Pancreas (tissue), 10 donors: ENCODE measurements around the gene BCAS3. TPM values are rescaled to one million over a fixed set of nuclear protein-coding genes. Genes with fewer than 3 reads are reported as not detected.

ENCODE experiments used
- ATAC-seq, 4 donors: fragments of 200-7000 bp; cut with Tn5 transposase; one replicate each; pipeline versions ENCODE4 v1.8.0 to v1.9.1; 2020; ENCODE audit warnings: mild to moderate bottlenecking in 4 of 4, moderate library complexity in 4 of 4
- DNase-seq, 6 donors: peaks; one replicate each; pipeline ENCODE4 v3.0.0-alpha.2; 2020
- FAIRE-seq: peaks from 2 replicates; lab custom pipeline; 2012; peaks lifted over from hg19 to GRCh38; lab: Jason Lieb, UNC
- H3K27ac ChIP-seq, 4 donors: fragments of 200-600 bp; sonication (generic); 1 replicate in 3 of 4; 2 replicates in 1 of 4; pipeline versions ENCODE4 v1.5.0 to v1.8.0; 2020
- H3K27me3 ChIP-seq, 4 donors: fragments of 200-600 bp; one replicate each; pipeline ENCODE4 v1.8.0; 2021
- H3K36me3 ChIP-seq, 3 donors: fragments of 200-600 bp; sonication (generic) in 1 of 3; one replicate each; pipeline versions ENCODE4 v1.5.0 to v1.8.0; 2020 to 2021
- H3K4me1 ChIP-seq, 3 donors: fragments of 200-600 bp; one replicate each; pipeline ENCODE4 v1.8.0; 2021
- H3K4me3 ChIP-seq, 4 donors: fragments of 200-600 bp; sonication (generic) in 2 of 4; one replicate each; pipeline versions ENCODE4 v1.5.0 to v1.8.0; 2020 to 2021
- H3K9me3 ChIP-seq, 4 donors: fragments of 200-600 bp; one replicate each; pipeline ENCODE4 v1.8.0; 2021
- WGBS, 2 donors: extraction: QIAGEN DNeasy Blood & Tissue Kit; methylation state at CpG; one replicate each; pipeline ENCODE4 v1.1.7; 2013; 5-methylcytosine and 5-hydroxymethylcytosine counted together
- intact Hi-C, 3 donors: fragments of 100-400 bp; cut with DNase I; formaldehyde crosslinking; loops; one replicate each; pipeline versions ENCODE4 v1.11.1 to v1.14.2; 2022
- polyA plus RNA-seq, 2 donors: library from polyadenylated mRNA; stranded (reverse); fragments of 200-250 nt; gene quantifications; one replicate each; pipeline ENCODE4 v1.2.3, GENCODE V29; 2013
- total RNA-seq, 6 donors: library from RNA; stranded (reverse); fragmentation: NEBNext Ultra II Directional in 4 of 6; extraction: Animal tissue kit (Norgen Biotek cat#: 25700) in 4 of 6; gene quantifications; one replicate each; pipeline versions ENCODE4 v1.2.1 to v1.2.4, GENCODE V29; 2021 to 2023
- TF ChIP-seq, protein P1 (sequence below), 4 donors: fragments of 200-600 bp; sonication (generic) in 3 of 4; IDR thresholded peaks; one replicate each; pipeline versions ENCODE4 v1.5.0 to v1.8.0; 2021; ENCODE audit warnings: antibody characterized with exemption in 4 of 4
- donor health status: healthy with polysubstance abuse.
- donor health status: DM: no; HTN: no; CAD: no; lungs with moderate emphysema.
- donor health status: DM: no; HTN: no; CAD: no.
- donor health status: control.
- donor health status: control.
- donor health status: Bipolar disorder and iron deficiency.
- donor health status: DM: yes; HTN: yes; CAD: no.
- donor health status: DM: no; HTN: no; CAD: no.
- donor health status: DM: no; HTN: no; CAD: no.
- donor health status: DM: yes; HTN: yes; CAD: no.

The BCAS3 gene
- total and polyA plus RNA-seq, 8 donors = 4.6 to 27.7 (median 13.2) TPM

DNA sequence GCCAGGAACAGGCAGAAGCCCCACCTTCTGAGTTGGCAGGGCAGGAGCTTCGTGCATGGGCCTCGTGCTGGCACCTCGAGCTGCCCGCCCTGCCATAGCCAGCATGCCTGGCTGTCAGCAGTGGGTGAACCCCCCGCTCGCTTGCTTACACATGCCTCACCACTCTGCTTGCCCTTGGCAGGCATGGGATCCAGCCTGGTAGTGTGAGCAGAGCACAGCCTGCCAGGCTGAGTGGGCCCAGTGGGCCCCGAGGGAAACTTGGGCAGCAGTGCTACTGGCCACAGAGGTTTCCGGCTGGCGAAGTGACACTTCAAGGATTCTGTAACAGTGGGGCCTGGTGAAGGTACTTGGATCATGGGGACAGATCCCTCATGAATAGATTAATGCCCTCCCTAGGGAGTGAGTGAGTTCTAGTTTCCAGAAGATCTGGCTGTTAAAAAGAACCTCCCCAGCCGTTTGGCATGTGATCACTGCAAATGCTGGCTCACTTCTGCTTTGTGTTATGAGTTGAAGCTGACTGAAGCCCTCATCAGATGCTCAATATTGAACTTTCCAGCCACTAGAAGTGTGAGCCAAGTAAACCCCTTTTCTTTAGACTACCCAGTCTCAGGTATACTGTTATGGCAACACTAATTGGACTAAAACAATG, 114.7 kb downstream of the BCAS3 start:
- FAIRE-seq (no peak), DNase-seq (peak in 1 of 6 donors; percentile 52), ATAC-seq (peak in 1 of 4 donors; percentile 17)
- Histone ChIP-seq H3K36me3 (no peaks in the 10 kb centered on the region), H3K27ac (no peak overlapping the region), H3K4me3 (no peak overlapping the region), H3K27me3 (no peaks in the 10 kb centered on the region), H3K9me3 (no peaks in the 10 kb centered on the region), H3K4me1 (peaks cover 8 to 37% (median 26%) of the 10 kb centered on the region in 3 donors)
- 88 to 92% methylated on average over 10 of the region's 10 CpGs for WGBS, 2 donors
- TF ChIP-seq, protein P1, sequence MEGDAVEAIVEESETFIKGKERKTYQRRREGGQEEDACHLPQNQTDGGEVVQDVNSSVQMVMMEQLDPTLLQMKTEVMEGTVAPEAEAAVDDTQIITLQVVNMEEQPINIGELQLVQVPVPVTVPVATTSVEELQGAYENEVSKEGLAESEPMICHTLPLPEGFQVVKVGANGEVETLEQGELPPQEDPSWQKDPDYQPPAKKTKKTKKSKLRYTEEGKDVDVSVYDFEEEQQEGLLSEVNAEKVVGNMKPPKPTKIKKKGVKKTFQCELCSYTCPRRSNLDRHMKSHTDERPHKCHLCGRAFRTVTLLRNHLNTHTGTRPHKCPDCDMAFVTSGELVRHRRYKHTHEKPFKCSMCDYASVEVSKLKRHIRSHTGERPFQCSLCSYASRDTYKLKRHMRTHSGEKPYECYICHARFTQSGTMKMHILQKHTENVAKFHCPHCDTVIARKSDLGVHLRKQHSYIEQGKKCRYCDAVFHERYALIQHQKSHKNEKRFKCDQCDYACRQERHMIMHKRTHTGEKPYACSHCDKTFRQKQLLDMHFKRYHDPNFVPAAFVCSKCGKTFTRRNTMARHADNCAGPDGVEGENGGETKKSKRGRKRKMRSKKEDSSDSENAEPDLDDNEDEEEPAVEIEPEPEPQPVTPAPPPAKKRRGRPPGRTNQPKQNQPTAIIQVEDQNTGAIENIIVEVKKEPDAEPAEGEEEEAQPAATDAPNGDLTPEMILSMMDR (IDR thresholded peaks at IDR 0.05) = no peak
- intact Hi-C loops = no loop called here

DNA sequence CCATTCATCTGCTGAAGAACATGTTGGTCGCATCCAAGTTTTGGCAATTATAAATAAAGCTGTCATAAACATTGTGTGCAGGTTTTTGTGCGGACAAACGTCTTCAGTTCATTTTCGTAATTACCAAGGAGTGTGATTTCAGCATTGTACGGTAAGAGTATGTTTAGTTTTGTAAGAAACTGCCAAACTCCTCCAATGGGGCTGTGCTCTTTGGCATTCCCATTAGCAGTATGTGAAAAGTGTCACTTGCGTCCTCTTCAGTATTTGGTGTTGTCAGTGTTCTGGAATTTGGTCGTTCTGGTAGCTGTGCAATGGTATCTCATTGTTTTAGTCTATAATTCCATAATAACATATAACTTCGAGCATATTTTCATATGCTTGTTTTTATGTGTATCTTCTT, 120.9 kb downstream of the BCAS3 start:
- intact Hi-C loops = no loop called here

DNA sequence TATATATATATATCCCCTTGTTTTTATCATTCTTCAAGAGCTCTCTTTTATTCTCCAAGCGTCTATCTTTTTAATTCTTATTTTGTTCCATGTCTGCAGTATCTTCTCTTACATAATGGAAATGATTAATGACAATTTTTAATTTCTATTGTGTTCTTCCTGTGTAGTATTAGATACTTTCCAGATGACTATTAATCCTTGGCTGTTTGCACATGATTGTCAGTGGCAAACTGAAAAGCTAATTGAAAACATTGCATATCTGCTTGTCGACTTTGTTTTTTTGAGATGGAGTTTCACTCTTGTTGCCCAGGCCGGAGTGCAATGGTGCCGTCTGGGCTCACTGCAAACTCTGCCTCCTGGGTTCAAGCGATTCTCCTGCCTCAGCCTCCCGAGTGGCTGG, 124.7 kb downstream of the BCAS3 start:
- intact Hi-C loops = no loop called here
- no peak for FAIRE-seq
- Histone ChIP-seq H3K36me3 (no peaks in the 10 kb centered on the region), H3K4me1 (no peaks in the 10 kb centered on the region), H3K9me3 (no peaks in the 10 kb centered on the region), H3K27me3 (no peaks in the 10 kb centered on the region), H3K4me3 (no peak overlapping the region), H3K27ac (no peak overlapping the region)
- ATAC-seq = no peak
- TF ChIP-seq, protein P1 (IDR thresholded peaks at IDR 0.05) = no peak
- WGBS, 2 donors = 92 to 93% methylated on average over 6 of the region's 6 CpGs
- no peak for DNase-seq

More for the DNA sequence above, 120.9 kb downstream of the BCAS3 start:
- WGBS, 2 donors = 91 to 92% methylated on average over 8 of the region's 8 CpGs
- H3K36me3 ChIP-seq = no peaks in the 10 kb centered on the region
- H3K9me3 ChIP-seq = no peaks in the 10 kb centered on the region
- H3K27me3 ChIP-seq = no peaks in the 10 kb centered on the region
- DNase-seq = no peak
- TF ChIP-seq, protein P1 (IDR thresholded peaks at IDR 0.05) = no peak
- no peak overlapping the region for H3K4me3 ChIP-seq
- no peak for FAIRE-seq
- no peaks in the 10 kb centered on the region for H3K4me1 ChIP-seq
- no peak for ATAC-seq
- H3K27ac ChIP-seq = no peak overlapping the region

DNA sequence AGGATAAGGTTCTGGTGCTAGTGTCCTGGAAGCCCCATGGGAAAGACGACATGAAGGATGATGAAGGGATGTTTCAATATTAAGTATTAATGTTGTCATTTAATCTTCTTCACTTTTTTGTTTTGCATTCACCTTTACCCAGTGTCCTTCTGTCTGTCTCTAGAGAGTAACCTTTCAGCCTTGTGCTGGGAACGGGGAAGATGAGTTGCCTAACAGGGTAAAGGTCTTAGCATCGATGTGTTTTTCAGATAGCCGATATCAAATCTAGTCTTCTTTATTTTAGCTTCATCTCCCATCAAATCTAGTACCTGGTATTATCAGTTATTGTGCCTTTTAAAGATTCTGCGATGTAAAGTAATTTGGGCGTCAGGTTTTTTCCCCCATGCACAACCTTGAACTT, 125.4 kb downstream of the BCAS3 start:
- no peak for DNase-seq
- no peak overlapping the region for H3K27ac ChIP-seq
- H3K27me3 ChIP-seq = no peaks in the 10 kb centered on the region
- H3K4me3 ChIP-seq = no peak overlapping the region
- intact Hi-C loops = no loop called here
- H3K9me3 ChIP-seq = no peaks in the 10 kb centered on the region
- no peak for ATAC-seq
- TF ChIP-seq, protein P1 (IDR thresholded peaks at IDR 0.05) = no peak
- H3K4me1 ChIP-seq = no peaks in the 10 kb centered on the region
- H3K36me3 ChIP-seq = peaks cover 0 to 3% (median 0%) of the 10 kb centered on the region in 3 donors
- FAIRE-seq = no peak
- 92 to 97% methylated on average over 6 of the region's 6 CpGs for WGBS, 2 donors

DNA sequence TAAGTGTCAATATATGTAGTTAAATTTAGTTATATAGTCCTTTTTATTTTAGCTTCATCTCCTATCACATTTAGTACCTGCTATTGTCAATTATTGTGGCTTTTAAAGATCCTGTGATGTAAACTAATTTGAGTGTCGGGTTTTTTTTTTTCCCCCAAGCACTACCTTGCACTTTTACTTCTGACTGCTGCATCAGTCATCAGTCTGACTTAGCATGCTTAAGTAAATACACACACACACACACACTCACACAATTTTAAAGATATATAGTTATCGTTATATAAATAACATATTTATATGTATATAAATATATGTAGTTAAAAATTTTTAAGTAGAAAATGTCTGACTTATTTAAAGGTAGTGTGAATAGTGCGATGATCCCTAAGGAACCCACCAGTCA, 127.2 kb downstream of the BCAS3 start:
- ATAC-seq (no peak), FAIRE-seq (no peak), DNase-seq (no peak)
- intact Hi-C loops = no loop called here
- H3K27me3 ChIP-seq = no peaks in the 10 kb centered on the region
- no peak overlapping the region for H3K4me3 ChIP-seq
- H3K4me1 ChIP-seq = no peaks in the 10 kb centered on the region
- TF ChIP-seq, protein P1 (IDR thresholded peaks at IDR 0.05) = no peak
- H3K27ac ChIP-seq = no peak overlapping the region
- no peaks in the 10 kb centered on the region for H3K9me3 ChIP-seq
- H3K36me3 ChIP-seq = peaks cover 0 to 3% (median 0%) of the 10 kb centered on the region in 3 donors
- 93% methylated on average over 3 of the region's 3 CpGs for WGBS, 2 donors
